ENCODE measurements around the gene CMTM6.
"Not testable (repeated sequence)": the region's sequence is repeated elsewhere in the genome, so short reads cannot be mapped to it uniquely, and the experiment has no call there.

The CMTM6 gene

DNA sequence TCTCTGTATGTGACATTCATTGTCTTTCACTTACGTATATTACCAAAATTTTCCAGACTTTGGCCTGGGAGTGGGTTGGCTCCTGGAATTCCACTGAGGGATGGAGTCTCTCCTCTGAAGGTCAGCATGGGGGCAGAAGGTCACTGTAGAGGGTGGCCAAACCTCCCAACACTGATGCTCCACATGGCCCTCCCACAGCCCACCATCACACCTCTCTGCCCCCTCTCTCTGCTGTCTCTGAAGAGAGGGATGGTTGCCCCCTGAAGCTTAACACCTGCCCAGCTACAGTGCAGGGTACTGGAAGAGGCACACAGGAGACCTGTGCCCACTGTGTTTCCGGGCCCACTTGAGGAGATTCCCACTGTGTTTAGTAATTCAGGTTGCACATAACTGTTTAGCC, 52.2 kb downstream of the CMTM6 start:
- no peak for FAIRE-seq
- no peak for DNase-seq (ENCODE audit: insufficient read length, low spot score)

DNA sequence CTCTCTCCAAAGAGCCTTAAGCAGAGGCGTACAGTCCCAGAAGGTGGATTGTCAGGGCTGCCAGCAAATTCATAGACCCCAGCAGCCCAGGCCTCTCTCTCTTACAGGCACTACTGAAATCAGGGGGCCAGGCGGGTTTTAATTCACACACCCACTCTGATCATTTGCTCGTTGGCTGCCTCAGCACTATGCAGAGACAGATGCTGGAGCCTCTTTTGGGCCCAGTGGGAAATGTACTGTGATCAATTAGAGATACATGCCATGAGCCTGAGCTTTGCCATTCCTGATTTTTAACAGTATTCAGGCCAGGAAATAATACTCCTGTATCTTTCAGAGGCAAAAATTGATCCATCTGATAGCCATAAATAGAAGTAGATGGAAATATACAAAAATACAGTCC, 53.0 kb downstream of the CMTM6 start:
- no peak for DNase-seq (ENCODE audit: insufficient read length, low spot score)
- FAIRE-seq, result no peak

DNA sequence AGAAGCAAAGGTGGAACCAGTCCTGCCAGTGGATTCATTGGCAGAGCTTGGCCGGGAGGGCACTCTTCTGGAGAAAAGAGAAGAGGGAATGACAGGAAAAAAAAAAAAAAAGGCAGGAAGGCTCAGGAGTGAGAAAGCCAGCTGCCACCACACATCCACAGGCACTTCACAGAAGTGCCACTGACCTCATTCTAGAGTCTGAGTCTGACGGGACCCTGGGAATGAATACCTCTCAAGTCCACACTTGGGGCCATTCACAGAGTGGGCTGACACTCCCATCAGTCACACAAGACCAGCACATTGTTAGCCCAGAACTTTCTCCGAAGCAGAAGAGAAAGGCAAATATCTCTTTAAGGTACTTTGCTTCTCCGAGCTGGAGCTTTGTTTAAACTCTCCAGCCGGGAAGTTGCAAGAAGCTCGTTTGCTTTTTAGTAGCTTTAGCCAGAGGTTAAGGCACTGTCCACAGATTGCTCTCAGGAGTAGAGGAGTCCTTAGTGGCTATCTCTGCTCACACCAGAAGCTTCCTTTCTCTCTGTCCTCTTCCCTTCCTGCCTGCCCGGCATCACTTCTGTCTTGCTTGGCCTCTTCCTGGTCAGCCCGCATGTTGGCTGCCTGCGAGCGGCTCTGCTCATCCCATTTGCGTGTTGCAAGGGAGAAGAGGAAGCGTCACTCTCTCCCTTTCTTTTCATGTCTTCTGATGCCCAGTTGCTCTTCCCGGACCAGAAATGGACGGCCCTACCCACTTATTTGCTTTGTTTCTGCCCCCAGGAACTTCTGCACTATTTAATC, 53.8 kb downstream of the CMTM6 start:
- DNase-seq (ENCODE audit: insufficient read length, low spot score) (no peak), FAIRE-seq (no peak)

DNA sequence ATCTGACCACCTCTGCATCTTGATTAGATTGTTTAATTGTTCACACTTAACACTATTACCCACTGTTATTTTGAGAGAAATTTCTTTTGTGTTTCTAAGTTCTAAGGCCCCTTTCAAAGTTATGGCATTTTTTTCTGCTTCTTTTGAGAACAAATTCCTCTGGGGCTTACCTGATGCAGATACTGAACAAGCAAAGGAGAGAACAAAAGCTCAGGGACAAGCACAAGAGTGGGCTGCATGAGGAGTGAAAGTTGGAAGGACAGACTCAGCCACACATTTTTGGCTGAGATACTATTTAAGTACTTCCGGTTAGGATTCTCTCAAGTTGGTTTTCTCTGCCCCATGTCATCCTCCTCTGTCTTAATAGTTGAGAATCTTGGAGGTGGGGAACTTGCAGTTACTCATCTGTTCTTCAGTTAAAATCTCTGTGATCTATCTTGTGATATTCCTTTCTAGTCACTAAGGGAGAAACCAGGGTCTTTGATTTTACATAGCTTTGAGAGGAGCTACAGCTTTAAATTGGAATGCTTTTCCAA, 54.7 kb downstream of the CMTM6 start:
- FAIRE-seq (no peak), DNase-seq (ENCODE audit: insufficient read length, low spot score) (no peak)

DNA sequence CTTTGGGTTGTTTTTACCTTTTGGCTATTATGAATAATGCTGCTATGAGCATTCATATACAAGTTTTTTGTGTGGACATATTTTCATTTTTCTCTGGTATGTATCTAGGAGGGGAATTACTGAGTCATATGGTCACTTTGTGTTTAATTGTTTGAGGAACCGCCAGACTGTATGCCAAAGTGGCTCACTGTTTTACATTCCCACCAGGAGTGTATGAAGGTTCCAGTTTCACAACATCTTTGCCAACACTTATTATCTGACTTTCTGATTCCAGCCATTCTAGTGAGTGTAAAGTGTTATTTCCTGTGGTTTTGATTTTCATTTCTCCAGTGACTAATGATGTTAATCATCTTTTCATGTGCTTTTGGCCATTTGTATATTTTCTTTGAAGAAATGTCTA, 59.2 kb downstream of the CMTM6 start:
- DNase-seq (ENCODE audit: insufficient read length, low spot score) (no peak), FAIRE-seq (no peak)

DNA sequence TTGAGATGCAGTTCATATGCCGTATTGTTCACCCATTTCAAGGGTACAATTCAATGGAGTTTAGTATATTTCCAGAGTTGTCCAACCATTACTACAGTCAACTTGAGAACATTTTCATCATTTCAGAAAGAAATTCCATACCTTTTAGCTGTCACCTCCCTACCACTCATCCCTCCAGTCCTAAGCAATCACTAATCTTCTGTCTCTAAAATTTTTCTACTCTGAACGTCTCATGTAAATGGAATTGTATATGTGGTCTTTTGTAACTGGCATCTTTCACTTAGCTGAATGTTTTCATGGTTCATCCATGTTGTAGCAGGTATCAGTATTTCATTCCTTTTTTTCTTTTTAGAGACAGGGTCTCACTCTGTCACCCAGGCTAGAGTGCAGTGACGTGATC, 59.9 kb downstream of the CMTM6 start:
- DNase-seq (ENCODE audit: insufficient read length, low spot score) (no peak), FAIRE-seq (no peak)

DNA sequence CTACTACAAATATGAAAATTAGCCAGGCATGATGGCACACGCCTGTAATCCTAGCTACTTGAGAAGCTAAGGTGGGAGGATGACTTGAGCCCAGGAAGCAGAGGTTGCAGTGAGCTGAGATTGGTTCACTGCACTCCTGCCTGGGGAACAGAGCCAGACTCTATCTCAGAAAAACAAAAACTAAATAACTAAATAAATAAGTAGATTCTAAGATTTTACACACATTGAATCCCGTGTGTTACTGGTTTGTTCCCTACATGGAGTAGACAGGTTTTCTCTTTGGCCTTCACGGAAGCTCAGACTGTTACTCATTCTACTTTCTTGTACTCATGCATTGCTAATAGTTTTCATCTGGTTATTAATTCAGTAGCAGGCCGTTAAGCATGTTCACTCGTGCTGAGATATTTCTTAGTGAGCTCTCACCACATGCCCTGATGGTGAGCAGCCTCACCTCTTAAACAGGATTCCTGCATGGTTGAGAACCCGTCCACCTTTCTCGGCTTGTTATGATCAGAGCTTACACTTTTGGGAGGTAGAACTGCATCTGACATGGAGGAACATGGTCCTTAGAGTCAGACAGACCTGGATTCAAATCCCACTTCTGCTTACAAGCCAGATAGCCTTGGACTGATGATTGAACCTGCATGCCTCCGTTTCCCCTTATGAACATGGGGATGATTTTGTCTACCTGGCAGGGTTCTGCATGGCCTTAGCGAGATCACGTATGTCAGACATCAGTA, 61.9 kb downstream of the CMTM6 start:
- FAIRE-seq, result no peak
- DNase-seq (ENCODE audit: insufficient read length, low spot score), result no peak

DNA sequence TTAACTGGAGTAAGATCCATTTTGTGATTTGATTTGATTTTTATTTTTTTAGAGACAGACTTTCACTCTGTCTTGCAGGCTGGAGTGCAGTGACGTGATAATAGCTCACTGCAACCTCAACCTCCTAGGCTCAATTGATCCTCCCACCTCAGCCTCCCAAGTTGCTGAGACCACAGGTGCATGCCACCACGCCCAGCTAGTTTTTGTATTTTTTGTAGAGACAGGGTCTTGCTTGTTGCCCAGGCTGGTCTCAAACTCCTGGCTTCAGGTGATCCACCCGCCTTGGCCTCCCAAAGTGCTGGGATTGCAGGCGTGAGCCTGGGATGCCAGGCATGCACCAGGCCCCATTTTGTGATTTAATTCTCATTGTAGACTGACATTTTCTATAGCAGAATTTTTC, 63.2 kb downstream of the CMTM6 start:
- not testable (repeated sequence) for DNase-seq (ENCODE audit: insufficient read length, low spot score); FAIRE-seq

DNA sequence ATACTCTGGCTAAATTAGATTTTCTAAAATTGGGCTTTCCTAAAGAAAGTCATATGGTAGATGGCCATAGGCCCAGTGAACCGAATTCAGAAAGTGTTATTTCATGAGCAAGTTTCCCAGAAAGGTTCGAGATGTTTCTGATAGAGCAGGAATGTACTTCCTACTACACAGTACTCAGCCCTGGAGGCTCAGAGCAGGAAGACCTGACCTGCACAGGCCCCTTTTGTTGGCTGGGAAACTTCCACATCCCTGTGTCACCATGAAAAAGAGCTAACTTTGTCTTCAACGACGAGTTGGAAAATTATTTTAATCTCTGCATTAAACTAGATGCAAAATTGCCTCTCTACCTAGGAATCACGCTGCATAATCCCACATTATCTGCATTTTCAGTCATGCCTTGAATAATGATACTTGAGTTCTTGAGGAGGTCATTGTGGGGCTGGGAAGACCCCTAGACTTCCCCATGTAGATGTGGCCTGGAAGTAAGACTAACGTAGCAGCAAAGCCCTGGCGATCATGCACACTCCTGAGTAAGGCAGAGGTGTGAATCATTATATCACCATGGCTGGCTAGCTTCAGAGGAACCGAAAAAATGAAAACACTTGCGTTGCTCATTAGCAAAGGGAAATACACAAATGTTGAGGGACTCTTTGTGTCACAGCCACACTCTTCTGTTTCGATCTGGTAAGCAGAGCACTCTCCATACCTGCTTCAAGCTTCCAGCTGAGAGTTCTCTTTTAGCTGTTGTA, 63.9 kb downstream of the CMTM6 start:
- FAIRE-seq, result no peak

DNA sequence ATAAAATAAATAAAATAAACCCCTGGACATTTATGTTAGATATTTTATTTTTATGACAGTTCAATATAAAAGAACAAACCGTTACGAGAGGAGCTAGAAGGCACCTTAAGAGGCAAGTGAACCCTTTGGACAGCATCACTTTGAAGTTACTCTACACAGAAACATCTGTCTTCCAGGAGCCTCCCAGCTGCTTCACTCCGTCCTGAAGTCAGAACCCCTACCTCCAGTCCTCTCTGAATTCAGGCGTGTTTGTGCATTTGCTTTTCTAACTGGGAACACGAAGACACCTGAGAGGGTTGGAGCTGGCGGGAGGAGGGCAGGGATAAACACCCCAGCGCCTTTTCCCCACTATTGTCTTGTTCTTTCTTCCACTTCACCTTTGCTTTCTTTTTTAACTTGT, 64.8 kb downstream of the CMTM6 start:
- DNase-seq (ENCODE audit: insufficient read length, low spot score) (no peak), FAIRE-seq (no peak)

More for the DNA sequence above, 63.9 kb downstream of the CMTM6 start:
- DNase-seq (ENCODE audit: insufficient read length, low spot score), result no peak

DNA sequence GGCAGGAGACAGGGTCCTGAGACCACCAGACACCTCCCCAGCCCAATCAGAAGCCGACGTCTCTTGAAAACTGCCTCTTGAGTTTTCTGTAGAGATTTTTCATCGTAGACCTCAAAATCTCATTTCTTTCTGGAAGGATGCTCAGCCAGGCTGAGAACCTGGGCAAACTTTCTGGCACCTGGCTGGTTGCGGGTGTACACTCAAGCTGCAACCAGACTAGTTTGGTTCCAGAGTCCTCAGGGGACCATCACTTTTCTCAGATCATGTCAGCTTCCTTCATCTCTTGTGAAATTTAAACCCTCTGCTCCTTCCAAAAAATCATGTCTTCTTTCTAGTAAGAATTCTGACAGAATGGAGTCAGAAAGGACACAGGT, 65.8 kb downstream of the CMTM6 start:
- no peak for DNase-seq (ENCODE audit: insufficient read length, low spot score)
- no peak for FAIRE-seq

DNA sequence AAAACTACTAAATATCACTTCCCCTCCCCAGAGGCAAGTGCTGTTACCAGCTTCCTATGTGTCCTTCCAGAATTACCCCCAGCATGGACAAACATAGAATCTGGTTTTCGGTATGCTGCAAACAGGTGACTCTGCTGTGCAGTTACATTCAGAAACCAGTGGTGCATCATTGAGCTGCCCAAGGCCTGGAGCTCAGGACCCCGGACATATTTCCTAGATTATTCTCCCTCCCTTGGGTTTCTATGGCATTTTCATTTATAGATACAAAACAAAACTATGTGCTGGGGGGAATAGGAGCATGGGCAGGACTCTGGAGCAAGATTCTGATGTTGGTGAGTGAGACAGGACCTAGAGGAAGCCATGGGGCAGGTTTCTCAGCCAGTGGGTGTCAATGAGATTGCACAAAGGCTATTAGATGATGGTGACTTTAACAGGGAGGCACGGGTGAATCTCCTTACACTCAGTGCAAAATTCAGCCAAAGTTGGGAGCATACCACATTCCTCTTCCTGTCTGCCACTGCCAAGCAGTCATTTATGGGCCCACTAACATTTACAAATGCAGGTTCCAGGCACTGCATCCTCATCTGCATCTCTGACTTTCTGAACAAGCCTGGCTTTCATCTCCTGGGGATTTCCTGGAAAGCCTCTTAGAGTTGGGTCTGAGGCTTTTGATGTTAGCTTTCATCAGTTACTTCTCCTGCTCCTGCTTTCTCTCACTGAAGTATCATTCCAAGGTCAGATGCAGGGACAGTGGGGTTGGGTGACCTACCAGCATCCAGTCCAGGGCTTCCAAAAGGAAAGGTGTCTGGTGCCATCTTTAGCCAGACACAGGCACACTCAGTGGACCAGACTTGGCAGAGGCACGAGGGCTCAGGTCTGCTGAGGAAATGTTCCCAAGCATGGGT, 66.5 kb downstream of the CMTM6 start:
- FAIRE-seq (no peak), DNase-seq (ENCODE audit: insufficient read length, low spot score) (no peak)

DNA sequence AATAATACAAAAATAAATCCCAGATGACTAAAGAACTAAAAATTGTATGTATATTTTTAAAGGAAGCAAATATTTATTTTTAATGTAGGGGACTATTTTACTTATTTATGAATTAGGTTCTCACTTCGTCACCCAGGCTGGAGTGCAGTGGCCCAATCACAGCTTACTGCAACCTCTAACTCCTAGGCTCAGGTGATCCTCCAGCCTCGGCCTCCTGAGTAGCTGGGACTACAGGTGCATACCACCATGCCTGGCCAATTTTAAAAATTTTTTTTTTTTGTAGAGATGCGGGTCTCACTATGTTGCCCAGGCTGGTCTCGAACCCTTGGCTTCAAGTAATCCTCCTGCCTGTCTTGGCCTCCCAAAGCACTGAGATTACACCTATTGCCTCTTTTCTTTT, 68.4 kb downstream of the CMTM6 start:
- no peak for FAIRE-seq
- no peak for DNase-seq (ENCODE audit: insufficient read length, low spot score)

DNA sequence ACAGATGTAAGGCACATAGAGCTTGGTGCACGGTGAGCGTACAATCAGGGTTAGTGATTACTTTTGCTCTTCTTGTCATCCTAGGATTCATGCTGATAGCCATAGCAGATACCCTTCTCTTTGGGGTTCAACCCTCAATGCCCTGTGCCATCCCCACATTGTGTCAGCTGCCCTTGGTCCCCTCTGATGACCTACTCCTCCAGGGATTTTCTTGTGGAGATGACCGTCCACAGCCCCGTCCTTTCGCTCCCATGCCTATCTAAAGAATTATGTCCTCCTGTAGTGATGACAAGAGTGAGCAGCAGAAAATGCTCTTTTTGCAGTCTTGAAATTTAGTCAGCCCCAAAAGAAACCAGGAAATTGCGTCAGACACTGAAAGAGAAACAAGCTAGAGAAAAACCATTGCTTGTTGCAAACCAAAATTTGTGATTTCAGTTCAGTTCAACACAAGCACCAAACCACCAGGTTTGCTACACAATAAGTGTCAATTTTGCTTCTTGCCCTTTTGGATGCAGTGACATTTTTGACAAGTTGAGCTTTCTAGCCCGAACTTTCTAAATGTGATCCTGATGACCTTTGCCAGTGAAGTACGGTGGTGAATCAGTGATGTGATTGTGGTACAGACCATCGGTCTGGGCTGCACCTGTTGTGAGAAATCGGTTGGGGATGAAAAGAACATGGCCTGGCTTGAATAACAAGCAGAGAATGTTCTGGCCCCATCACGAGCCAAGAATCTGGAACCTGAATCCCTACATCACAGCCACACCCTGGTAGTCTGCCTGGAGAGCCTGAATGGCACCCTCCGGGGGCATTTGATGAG, 69.7 kb downstream of the CMTM6 start:
- FAIRE-seq (no peak), DNase-seq (ENCODE audit: insufficient read length, low spot score) (no peak)

DNA sequence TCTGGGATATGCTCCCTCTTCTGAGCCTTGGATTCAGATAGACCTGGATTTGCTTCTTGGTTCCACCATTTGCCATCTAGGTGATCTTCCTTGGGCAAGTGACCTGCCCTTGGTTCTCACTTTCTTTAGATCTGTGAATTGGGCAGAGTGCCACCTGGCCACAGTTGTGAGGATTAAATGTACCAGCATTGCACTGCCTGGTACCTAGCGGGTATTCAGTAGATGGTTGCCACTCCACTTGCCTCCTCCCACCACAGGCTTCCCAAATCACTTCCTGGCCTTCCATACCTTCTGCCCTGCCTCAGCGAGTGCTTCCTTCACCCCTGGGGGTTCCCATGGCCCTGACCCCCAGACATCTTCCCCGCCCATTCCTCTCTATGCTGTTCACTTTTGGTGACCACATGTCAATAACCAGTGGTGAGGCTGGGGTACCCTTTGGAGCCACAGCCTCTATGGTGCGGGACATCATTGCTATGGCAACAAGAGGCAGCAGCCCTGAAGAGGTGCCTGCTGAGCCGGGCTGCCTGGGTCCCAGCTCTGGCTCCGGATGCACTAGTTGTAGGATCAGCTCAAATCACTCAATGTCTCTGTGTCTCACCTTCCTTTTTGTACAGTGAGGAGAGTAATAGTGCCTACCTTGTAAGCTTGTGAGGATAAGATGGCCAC, 70.5 kb downstream of the CMTM6 start:
- no peak for FAIRE-seq

DNA sequence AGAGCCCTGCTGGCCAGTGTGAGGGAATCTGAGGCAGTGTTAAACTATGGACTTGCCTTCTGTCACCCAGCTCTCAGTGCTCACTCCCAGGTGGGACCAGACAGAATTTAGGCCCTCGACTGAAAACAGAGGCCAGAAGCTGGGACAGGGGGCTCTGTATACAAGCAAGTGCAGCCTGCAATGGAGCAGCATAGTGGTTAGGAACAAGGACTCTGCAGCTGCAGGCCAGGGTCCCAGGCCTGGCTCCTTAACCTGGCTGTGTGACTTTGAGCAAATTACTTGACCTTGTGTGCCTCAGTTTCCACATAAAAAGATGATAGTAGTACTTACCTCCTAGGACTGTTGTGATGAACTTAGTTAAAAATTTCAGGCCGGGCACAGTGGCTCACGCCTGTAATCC, 71.2 kb downstream of the CMTM6 start:
- DNase-seq (ENCODE audit: insufficient read length, low spot score) (no peak), FAIRE-seq (no peak)

More for the DNA sequence above, 70.5 kb downstream of the CMTM6 start:
- no peak for DNase-seq (ENCODE audit: insufficient read length, low spot score)
